ENCODE measurements around the gene SNAI3.

Gene SNAI3

DNA sequence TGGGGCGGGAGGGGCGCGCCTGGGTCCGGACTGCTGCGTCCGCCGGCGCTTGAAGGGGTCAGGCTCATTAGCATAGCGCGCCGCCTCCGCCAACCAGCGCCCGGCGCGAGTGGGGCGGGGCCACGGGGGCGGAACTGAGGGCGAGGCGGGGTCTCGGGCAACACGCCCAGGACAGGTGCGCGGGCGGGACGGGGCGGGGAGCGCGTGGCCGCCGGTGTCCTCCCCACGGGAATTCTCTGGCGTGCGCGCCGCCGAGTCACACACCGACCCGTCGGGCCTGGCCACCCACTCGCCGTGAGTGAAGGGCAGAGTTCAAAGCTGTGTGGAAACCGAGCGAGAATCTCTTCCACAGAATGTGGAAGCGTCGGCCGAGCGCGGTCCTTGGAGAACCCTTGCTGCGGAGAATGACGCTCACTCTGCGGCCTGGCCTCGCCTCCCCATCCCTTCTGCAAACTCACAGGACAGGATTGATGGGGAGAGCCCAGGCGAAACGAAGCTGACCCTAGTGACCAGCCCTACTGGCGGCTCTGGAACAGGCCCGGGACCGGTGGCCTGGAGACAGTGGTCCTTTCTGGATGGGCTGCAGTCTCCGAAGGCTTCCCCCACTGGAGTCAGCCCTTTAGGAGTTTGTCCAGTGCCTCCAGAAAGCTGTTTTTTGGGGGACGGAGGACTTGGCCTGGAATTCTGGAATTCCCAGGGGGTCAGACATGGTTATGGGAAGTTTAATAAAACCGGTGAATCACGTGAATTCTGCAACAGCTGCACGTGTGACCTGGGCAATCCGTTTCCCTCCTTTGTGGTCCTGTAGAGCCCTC lies at the start of gene SNAI3:
TSS of gene SNAI3 (minus strand) at position 69 of the 815 bp plus-strand sequence. CDS start 101 bp downstream, outside the sequence.
- DNase-seq (ENCODE audit: low spot score) = peak; percentile 93

DNA sequence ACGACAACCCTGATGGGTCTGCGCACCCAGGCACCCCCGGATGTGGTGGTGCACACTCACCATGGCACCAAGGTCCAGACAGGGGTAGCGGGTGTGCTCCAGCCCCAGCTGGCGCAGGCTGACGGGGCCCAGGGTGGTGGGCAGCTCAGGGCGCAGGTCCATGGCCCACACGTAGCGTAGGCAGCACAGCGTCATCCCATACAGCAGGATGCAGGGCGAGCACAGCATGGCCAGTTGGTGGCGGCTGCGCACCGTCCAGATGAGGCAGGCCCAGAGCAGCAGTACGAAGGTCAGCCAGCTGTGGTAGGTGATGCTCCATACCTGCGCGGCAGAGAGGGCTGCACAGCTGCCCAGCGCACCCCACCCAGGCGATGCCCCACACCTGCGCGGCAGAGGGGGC lies 49.8 kb upstream of the SNAI3 start:
- no peak for DNase-seq (ENCODE audit: low spot score)

DNA sequence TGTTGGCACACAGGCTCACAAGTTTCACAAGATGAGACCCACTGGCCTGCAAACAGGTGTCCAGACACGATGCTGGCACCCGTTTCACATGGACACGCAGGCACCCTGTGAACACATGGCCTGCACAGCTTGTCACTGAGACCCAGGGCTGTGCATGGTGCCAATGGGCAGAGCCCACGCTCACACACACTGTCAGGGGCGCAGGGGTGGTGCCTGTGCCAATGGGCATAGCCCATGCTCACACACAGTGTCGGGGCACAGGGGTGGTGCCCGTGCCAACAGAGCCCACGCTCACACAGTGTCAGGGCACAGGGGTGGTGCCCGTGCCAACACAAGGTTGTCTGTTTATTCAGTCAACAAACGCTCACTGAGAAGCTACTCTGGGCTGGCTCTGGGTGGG lies 49.3 kb upstream of the SNAI3 start:
- no peak for DNase-seq (ENCODE audit: low spot score)

DNA sequence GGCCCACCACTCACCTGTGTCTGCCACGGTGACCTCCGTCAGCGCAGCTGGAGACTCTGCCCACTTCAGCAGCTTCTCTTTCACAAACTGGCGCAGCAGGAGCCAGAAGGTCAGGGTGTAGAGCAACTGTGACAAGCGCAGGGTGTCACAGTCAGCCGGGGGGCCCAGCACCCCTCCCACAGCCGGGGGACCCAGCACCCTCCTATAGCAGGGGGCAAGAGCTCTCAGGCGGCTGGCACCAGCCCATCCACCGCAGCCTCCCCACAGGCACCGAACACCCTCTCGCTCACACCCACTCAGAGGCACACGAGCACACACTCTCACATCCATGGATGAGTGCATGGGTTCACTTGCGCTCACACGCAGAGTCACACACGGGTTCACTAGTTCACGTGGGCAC lies 48.8 kb upstream of the SNAI3 start:
- DNase-seq (ENCODE audit: low spot score) = no peak

DNA sequence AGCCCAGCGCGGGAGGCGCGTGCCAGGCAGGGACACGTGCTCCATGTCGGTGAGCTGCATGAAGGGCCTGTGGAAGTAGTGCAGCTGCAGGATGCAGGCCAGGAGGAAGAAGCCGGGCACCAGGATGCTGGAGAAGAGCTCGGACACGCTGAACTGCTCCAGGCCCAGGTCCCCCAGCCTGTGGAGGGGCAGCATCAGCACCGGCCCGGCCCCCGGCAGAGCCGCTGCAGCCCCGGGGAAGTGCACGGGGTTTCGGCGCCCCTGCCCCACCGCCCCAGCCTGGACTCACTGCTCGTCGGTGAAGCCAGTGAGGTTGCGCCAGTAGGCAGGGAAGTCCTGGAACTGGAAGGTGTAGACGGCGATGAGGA lies 48.0 kb upstream of the SNAI3 start:
- no peak for DNase-seq (ENCODE audit: low spot score)

DNA sequence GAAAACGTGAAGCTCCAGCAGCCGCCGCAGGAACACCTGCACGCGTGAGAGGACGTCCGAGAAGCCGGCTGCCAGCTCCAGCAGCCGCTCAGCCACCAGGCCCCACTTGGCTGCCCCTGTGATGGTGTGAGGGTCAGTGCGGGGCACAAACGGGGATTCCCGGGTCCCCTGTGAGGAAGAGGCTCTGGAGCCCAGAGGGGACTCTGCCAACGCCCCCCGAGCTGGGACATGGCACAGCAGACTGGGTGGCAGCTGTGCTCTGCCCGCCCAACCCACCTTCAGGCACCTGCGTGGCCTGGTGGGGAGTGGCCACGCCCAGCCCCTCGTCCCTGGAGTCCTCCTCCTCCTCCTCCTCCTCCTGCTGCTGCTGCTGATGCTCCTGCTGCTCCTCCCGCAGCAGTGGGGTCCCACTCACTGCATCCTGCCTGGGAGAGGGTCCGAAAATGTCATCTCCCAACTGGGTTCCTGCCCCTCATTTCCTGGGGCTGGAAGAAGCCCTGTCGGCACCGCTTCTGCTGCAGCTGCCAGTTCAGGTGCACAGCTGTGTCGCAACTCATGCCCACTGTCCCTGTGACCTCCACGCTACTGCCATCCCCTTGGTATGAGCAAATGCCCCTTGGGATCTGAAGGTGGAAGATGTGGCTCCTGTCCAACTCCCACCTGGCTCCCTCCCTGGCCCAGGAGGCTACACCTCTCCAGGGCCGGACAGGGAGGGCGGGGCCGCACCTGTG lies 47.5 kb upstream of the SNAI3 start:
- DNase-seq (ENCODE audit: low spot score) = no peak

DNA sequence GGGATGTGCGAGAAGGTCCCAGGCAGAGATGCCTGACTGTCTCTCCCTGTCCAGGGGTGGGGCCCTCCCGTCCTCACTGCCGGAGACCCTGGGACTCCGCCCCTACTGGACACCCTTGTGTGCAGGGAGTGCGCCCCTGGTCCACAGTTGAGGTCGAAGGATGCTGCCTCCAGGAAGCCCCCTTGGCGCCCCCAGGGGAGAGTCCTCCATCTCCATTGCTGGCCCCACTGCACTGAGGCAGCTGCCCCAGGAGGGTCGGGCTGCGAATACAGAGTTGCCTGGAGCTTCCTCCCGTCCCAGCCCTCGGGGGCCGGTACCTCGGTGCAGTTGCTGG lies 46.6 kb upstream of the SNAI3 start:
- no peak for DNase-seq (ENCODE audit: low spot score)

DNA sequence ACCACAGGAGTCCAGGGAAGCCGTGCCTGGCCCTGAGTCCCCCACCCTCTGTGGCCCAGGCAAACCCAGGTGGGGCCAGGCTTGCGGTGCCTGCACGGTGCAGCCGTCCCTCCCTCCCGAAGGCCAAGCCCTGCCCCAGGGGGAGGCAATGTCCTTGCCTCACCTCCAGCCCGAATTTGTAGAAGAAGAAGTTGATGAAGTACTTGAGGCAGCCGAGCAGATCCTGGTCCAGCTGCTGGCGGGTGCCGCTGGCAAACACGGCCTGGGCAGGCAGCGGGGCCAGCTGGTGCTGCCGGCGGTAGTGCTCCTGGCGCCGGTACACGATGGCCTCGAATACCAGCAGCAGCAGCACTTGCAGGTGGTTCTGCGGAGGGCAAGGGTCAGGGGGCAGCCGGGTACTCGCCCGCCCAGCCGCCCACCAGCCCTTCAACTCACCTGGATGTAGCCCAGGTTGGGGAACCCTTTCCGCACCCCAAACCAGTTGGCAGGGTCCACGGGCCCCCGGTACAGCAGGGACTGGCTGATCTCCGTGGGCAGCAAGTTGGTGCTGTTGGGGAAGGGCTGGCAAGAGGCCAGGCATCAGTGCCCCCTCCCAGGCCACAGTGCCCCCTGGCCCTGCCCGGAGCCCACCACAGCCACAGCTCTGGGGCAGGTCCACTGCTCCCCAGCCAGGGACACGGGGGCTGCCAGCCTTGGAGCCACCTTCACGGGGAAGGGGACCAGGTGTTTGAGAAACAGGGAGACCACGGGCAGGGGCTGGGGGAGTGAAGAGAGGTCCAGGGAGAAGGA lies 46.1 kb upstream of the SNAI3 start:
- no peak for DNase-seq (ENCODE audit: low spot score)

DNA sequence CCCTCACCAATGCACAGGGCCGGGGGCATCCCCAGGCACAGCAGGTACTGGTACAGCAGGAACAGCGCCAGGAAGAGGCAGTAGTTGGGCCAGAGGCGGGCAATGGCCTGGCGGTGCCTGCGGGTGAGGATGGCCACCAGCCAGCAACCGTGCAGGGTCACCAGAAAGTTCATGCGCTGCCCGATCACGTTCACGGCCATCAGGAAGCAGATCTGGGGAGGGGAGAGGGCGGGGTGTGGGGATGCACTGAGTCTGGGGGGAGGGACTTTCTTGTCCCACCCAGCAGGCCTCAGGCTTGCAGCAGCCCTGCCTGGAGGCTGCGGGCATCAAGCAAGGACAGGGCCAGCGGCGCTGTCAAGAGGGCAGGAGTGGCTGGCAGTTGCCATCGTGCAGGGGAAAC lies 45.4 kb upstream of the SNAI3 start:
- peak; percentile 52 for DNase-seq (ENCODE audit: low spot score)

DNA sequence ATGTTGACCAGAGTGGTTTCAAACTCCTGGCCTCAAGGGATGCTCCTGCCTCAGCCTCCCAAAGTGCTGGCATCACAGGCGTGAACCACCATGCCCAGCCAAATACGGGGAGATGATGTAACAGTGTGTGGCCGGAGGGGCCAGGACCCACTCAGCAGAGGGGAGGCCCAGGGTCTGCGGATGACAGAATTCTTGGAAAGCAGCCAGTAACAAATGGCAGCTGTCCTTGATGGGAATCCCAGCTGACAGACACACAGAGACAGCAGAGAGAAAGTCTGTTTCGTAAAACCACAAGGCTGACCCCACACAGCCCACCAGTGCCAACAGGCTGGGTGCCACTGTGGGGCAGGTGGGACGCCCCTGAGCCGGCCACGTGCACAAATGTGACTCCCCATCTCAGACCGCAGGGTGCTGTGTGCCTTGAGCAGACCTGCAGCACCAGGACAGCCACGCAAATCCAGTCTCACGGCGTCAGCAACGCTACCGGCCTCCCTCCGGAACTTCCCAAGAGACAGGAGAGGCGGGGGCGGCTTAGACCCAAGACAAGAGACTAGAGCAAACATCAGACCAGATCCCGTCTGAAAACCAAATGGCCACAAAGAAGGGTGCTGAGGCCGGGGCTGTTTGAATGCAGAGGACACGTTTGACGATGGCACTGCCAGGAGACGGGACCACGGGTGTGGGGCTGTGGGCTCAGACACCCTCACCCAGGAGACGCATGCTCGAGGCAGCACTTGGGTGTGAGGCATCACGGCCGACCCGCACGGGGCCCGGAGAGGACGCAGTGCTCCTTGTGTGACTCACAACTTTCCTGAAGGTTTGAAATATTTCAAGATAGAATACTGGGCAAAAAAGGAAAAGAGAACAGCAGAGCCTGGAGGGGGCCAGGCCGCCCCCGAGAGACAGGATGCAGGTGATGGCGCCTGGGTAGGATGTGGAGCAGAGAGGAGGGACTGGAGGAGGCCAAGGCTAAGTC lies 44.6 kb upstream of the SNAI3 start:
- DNase-seq (ENCODE audit: low spot score) = no peak

DNA sequence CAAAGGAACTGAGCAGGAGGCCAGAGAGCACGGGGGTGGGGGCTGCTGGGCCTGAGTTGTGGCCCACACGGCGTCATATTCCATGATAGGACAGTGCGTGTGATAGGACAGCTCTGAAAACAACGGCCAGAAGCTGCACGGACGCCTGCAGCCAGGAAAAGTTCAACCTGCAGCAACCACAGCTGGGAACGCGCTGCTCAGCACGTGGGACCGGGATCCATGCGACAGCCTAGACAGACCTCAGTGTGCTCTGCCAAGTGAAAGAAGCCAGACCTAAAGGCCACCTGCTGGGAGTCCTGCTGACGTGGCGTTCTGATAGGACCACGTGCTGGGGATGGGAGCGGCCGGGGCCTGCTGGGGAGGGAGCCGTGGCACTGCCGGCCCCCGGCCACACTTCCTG lies 41.6 kb upstream of the SNAI3 start:
- no peak for DNase-seq (ENCODE audit: low spot score)

DNA sequence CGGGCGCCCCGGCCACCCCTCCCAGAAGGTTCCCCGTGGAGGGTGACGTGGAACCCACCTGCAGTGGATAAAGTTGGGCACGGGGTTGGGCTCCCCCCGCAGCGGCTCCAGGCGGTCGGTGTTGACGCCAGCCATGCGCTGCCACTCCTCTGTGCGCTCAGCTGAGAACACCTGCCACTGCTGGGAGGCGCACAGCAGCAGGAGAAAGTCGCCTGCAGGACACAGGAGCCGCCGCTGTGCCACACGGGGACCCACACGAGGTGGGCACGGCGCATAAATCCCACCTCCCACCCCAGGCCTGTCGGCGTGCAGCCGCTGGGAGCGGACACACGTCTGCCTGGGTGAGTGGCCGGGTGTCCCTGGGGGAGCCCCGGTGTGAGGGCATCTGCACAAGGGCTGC lies 40.7 kb upstream of the SNAI3 start:
- no peak for DNase-seq (ENCODE audit: low spot score)

DNA sequence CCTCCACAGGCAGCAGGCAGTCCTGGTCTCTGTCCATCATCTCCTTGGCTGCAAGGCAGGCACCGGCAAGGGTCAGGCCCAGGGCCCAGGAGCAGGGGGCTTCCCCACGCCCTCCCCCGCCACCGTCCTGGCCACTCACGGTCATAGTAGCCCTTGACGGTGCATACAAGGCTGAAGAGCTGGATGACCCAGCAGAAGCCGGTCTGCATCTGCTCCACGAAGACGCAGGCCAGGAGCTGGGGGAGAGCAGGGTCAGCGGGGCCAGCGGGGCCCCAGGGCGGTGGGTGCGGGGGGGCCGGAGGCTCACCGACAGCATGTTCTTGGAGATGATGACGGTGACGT lies 40.1 kb upstream of the SNAI3 start:
- DNase-seq (ENCODE audit: low spot score) = no peak

DNA sequence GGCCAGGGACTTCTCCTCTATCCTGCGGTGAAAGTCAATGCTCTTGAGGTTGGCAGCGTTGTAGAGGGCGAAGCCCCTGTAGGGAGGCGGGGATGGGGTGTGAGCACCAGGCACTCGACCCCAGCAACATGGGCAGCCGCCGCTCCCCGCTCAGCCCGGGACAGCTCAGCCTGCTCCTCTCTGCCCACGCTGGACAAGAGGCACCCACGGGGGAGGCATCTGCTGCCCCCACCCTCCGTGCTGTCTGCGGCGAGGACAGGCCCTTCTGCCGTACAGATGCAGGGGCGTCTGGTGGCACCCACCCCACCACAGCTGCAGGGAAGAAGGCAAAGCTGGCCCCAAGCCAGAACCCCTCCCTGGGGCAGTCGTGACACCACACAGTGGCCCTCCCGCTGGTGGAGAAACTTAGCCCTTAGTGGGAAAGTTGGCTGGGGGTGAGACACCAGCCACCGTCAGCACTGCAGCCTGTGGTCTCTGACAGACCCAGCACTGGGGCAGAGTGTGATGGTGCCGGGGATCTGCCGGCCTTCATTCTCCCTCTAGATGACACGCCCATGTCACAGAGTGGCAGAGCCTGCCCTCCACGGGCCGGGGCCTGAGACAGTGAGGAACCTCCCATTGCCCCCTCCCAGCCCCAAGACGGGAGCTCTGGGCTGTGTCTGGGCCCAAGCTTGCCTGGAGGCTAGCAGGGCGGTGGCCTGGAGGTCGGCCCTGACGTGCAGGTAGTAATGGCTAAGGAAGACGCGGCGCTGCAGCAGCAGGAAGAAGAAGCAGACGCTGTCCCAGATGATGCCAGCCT lies 39.5 kb upstream of the SNAI3 start:
- DNase-seq (ENCODE audit: low spot score) = no peak

DNA sequence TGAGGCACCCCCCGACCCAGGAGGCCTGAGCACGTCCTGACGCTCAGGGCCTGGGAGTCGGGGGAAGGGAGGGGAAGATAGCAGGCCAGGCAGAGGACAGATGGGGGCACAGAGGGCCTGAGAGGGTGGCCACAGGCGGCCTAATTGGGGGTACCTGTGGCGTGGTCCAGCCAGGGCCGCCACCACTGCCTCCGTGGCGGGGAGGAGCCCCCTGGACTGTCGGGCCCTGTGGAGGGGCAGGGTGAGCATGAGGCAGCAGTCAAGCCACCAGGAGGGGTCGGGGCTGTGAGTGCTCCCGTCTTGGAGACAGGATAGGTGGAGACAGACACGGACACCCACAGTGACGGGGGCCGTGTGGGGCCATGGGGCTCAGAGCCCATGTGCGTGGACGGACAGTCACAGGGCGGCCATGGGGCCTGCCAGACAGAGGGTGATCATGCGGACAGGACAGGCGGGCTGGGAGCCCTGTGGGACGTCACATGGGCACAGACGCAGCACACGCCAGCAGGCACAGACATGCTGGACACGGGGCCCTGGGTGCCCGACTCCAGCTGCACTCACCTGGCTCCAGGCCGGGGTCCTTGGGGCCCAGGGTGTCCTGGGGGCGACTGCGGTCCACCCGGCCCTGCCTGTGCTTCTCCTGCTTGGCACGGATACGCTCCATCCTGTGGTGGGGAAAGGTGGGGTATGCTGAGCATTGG lies 38.7 kb upstream of the SNAI3 start:
- DNase-seq (ENCODE audit: low spot score) = no peak

DNA sequence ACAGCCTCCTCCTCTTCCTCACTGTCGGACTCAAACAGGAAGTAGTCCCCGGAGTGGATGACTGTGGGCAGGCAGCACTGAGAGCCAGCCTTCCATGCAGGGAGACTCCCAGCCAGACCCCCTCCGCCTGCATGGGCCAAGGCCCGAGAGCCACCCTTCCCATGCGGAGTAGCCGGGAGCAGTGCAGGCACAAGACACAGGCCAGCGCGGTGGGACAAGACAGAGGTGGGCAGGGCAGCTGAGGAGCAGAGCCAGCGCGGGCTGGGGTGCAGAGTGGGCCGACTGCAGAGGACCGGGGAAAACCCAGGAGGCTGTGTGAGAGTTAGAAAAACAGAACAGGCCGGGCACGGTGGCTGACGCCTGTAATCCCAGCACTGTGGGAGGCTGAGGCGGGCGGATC lies 37.6 kb upstream of the SNAI3 start:
- DNase-seq (ENCODE audit: low spot score) = no peak

DNA sequence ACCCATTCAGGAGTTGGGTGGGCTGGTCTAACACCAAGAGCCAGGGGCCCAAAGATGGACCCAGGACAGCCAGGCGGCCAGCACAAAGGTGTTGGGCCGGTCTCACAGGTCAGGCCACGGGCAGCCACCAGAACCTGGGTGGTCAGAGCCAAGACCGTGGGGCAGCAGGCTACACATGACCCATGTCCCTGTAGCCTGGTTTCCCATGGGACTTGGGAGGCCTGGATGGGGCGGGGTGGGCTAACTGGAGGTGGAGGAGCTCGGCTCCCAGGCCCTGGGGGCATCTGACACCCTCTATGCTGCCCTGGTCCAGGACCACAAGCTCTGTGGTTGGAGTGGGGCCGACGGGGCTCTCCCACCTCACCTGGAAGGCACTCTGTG lies 37.2 kb upstream of the SNAI3 start:
- DNase-seq (ENCODE audit: low spot score) = no peak

DNA sequence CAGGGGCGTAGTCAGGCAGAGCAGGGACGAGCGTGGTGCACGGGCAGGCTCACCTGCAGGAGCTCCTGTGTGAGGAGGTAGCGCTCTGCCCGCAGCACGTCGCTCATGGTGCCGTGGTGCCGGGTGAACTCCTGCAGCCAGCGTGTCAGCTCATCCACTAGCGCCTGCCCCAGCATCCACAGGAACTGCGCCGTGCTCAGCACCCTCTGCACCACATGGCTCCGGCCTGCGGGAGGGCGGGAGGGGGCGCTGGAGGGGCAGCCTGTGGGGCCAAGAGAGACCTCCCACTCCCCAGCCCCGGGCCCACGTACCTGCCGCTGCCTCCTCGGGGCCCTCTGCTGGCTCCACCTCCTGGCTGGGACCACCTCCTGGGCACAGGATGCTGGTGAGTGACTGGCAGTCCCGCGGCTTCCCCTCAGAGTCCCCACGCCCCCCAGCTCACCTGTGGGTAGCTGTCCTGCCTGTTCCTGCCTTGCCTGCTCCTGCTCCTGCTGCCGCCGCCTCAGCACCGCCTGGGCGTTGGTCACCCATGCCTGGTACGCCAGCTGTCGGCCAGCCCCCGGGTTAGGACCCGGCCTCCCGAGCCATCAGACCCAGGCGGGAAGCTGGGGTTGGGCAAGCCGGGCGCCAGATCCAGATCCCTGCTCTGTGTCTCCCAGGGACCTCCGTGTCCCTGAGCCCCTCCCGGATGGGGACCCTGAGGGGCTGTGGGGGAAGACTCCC lies 36.6 kb upstream of the SNAI3 start:
- no peak for DNase-seq (ENCODE audit: low spot score)

DNA sequence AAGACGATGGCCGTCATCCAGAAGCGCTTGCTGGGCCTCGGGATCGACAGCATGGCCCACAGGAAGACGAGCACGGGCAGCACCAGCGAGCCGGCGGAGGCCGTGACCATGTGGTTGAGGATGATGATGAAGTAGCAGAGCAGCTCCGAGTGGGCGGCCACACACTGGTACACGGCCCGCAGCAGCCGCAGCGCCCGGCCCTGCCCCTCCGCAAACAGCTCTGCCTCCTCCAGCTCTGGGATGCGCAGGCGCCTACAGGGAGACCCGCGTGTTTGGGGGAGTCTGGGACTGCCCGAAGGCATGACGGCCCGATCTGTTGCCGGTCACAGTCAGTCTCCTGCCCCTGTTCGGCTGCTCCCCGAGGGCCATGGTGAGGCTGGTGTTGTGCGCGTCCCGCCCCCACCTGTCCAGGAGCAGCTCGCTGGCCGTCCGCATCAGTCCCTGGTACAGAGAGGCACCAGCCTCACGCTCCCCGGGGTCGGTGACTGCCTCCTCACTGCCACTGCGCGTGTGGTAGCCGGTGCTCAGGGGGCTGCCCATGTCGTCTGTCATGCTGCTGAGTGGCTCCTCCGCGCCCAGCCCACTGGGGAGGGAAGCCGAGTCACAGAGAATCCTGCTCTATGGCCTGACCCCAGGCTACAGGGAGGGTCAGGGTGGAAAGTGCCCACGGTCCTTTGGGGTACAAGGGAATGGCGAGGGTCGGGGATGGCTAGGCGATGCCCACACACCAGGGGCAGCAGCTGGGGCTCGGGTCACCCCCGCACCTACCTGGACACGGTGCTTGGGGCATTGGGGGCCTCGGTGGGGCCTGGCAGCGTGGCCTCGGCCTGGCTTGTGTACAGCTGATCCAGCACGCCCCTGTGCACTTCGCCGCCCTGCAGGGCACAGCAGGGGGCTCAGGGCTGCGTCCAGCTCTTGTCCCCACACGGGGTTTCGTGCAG lies 35.8 kb upstream of the SNAI3 start:
- DNase-seq (ENCODE audit: low spot score) = no peak
